ENCODE results near the gene ATG9A. TPM values are rescaled to one million over a fixed set of nuclear protein-coding genes. Genes with fewer than 3 reads are reported as not detected.

ATG9A gene
- total and polyA plus RNA-seq, 2 of the 8 experiments (the other 6 are each of a cell fraction or from before 2014, with no cell fraction given): 43.6 to 66.8 TPM

DNA sequence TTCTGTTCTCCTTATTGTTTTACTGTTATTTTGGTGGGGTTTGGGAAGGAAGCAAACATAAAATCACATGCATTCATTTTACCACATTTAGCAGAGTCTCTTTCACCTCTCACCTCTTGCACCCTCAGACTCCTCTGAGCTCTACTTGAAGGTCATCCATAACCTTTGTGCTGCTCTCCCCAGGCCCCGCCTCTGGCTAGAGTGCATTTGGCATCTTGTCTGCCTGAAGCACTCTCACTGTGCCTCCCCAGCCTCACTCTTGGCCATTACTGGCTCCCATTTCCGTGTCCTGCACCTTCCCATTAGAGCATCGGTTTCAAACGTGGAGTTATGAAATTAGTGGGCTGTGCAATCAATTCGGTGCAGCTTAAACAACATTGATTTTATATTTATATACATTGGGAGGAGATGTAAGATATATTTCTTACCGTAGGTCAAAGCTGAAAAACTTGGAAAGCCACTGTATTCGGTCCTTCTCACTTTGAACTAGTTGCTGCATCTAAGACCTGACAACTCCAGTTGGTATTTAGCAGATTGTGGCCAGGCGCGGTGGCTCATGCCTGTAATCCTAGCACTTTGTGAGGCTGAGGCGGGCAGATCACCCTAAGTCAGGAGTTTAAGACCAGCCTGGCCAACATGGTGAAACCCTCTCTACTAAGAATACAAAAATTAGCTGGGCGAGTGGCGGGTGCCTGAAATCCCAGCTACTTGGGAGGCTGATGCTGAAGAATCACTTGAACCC is 29.8 kb downstream of the ATG9A start (continued):
- TF ChIP-seq, protein P1, sequence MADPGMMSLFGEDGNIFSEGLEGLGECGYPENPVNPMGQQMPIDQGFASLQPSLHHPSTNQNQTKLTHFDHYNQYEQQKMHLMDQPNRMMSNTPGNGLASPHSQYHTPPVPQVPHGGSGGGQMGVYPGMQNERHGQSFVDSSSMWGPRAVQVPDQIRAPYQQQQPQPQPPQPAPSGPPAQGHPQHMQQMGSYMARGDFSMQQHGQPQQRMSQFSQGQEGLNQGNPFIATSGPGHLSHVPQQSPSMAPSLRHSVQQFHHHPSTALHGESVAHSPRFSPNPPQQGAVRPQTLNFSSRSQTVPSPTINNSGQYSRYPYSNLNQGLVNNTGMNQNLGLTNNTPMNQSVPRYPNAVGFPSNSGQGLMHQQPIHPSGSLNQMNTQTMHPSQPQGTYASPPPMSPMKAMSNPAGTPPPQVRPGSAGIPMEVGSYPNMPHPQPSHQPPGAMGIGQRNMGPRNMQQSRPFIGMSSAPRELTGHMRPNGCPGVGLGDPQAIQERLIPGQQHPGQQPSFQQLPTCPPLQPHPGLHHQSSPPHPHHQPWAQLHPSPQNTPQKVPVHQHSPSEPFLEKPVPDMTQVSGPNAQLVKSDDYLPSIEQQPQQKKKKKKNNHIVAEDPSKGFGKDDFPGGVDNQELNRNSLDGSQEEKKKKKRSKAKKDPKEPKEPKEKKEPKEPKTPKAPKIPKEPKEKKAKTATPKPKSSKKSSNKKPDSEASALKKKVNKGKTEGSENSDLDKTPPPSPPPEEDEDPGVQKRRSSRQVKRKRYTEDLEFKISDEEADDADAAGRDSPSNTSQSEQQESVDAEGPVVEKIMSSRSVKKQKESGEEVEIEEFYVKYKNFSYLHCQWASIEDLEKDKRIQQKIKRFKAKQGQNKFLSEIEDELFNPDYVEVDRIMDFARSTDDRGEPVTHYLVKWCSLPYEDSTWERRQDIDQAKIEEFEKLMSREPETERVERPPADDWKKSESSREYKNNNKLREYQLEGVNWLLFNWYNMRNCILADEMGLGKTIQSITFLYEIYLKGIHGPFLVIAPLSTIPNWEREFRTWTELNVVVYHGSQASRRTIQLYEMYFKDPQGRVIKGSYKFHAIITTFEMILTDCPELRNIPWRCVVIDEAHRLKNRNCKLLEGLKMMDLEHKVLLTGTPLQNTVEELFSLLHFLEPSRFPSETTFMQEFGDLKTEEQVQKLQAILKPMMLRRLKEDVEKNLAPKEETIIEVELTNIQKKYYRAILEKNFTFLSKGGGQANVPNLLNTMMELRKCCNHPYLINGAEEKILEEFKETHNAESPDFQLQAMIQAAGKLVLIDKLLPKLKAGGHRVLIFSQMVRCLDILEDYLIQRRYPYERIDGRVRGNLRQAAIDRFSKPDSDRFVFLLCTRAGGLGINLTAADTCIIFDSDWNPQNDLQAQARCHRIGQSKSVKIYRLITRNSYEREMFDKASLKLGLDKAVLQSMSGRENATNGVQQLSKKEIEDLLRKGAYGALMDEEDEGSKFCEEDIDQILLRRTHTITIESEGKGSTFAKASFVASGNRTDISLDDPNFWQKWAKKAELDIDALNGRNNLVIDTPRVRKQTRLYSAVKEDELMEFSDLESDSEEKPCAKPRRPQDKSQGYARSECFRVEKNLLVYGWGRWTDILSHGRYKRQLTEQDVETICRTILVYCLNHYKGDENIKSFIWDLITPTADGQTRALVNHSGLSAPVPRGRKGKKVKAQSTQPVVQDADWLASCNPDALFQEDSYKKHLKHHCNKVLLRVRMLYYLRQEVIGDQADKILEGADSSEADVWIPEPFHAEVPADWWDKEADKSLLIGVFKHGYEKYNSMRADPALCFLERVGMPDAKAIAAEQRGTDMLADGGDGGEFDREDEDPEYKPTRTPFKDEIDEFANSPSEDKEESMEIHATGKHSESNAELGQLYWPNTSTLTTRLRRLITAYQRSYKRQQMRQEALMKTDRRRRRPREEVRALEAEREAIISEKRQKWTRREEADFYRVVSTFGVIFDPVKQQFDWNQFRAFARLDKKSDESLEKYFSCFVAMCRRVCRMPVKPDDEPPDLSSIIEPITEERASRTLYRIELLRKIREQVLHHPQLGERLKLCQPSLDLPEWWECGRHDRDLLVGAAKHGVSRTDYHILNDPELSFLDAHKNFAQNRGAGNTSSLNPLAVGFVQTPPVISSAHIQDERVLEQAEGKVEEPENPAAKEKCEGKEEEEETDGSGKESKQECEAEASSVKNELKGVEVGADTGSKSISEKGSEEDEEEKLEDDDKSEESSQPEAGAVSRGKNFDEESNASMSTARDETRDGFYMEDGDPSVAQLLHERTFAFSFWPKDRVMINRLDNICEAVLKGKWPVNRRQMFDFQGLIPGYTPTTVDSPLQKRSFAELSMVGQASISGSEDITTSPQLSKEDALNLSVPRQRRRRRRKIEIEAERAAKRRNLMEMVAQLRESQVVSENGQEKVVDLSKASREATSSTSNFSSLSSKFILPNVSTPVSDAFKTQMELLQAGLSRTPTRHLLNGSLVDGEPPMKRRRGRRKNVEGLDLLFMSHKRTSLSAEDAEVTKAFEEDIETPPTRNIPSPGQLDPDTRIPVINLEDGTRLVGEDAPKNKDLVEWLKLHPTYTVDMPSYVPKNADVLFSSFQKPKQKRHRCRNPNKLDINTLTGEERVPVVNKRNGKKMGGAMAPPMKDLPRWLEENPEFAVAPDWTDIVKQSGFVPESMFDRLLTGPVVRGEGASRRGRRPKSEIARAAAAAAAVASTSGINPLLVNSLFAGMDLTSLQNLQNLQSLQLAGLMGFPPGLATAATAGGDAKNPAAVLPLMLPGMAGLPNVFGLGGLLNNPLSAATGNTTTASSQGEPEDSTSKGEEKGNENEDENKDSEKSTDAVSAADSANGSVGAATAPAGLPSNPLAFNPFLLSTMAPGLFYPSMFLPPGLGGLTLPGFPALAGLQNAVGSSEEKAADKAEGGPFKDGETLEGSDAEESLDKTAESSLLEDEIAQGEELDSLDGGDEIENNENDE (IDR thresholded peaks at IDR 0.05; ENCODE audit: insufficient replicate concordance, low read length): no peak
- no peak for TF ChIP-seq TBP (IDR thresholded peaks at IDR 0.05; ENCODE audit: low read depth, low read length)
- TF ChIP-seq RBBP5 (IDR thresholded peaks at IDR 0.05; ENCODE audit: borderline replicate concordance, low read depth, low read length): no peak
- no peak for TF ChIP-seq NANOG (IDR thresholded peaks at IDR 0.05; ENCODE audit: insufficient read depth, low read depth, low read length, poor library complexity, severe bottlenecking)
